Upper lobe of left lung (tissue), 6 donors: ENCODE data around the gene POPDC3. TPM values are rescaled to one million over a fixed set of nuclear protein-coding genes. Genes with fewer than 3 reads are reported as not detected.

Experiments used
- ATAC-seq, 2 donors: fragments of 200-7000 bp; cut with Tn5 transposase; one replicate each; pipeline ENCODE4 v1.9.1; 2022; ENCODE audit warnings: mild to moderate bottlenecking in 2 of 2, moderate library complexity in 2 of 2; ENCODE audit not compliant: low FRiP score in 2 of 2
- DNase-seq, 2 donors: peaks; one replicate each; pipeline ENCODE4 v3.0.0-alpha.2; 2019 to 2020
- H3K27ac ChIP-seq, 4 donors: fragments of 200-600 bp; sonication (generic); one replicate each; pipeline ENCODE4 v1.5.1; 2016 to 2019
- H3K27me3 ChIP-seq, 4 donors: fragments of 200-600 bp; sonication (generic); one replicate each; pipeline ENCODE4 v1.5.1; 2017 to 2019
- H3K36me3 ChIP-seq, 4 donors: fragments of 200-600 bp; sonication (generic); one replicate each; pipeline ENCODE4 v1.5.1; 2016 to 2019
- H3K4me1 ChIP-seq, 4 donors: fragments of 200-600 bp; sonication (generic); one replicate each; pipeline ENCODE4 v1.5.1; 2018 to 2019
- H3K4me3 ChIP-seq, 4 donors: fragments of 200-600 bp; sonication (generic); one replicate each; pipeline ENCODE4 v1.5.1; 2017 to 2019; ENCODE audit warnings: mild to moderate bottlenecking in 2 of 4, moderate library complexity in 1 of 4
- H3K9me3 ChIP-seq, 4 donors: fragments of 200-600 bp; sonication (generic); one replicate each; pipeline ENCODE4 v1.5.1; 2018 to 2019
- EP300 ChIP-seq, 4 donors: sonication (generic); formaldehyde crosslinking; IDR thresholded peaks; one replicate each; pipeline ENCODE4 v1.5.1; 2017; ENCODE audit warnings: antibody characterized with exemption in 4 of 4, control low read depth in 2 of 4
- POLR2A ChIP-seq, 4 donors: fragments of 450-650 bp; IDR thresholded peaks; one replicate each; pipeline ENCODE4 v1.5.1; 2016 to 2017; ENCODE audit warnings: antibody characterized with exemption in 4 of 4, mild to moderate bottlenecking in 2 of 4
- POLR2AphosphoS5 ChIP-seq, 2 donors: sonication (generic); formaldehyde crosslinking; IDR thresholded peaks; one replicate each; pipeline ENCODE4 v1.5.1; 2017; ENCODE audit warnings: antibody characterized with exemption in 2 of 2
- WGBS, 2 donors: methylation state at CpG; one replicate each; pipeline ENCODE4 v1.1.5; 2017 to 2018; 5-methylcytosine and 5-hydroxymethylcytosine counted together
- total RNA-seq, 6 donors: library from RNA; depleted of rRNA in 4 of 6; stranded (reverse); fragments of >200 nt in 4 of 6; gene quantifications; one replicate each; pipeline versions ENCODE4 v1.1.0 to v1.2.1, GENCODE V29; 2016 to 2021
- TF ChIP-seq, protein P1 (sequence below), 6 experiments: fragments of 450-650 bp in 4 of 6; fragments of 200-600 bp in 2 of 6; sonication (generic) in 2 of 6; IDR thresholded peaks; one replicate each; pipeline ENCODE4 v1.5.1; 2016 to 2019; ENCODE audit warnings: antibody characterized with exemption in 6 of 6
- donor health status: DM: no; HTN: no; CAD: no; lungs with moderate emphysema.
- donor health status: DM: no; HTN: yes; CAD: no; lungs with severe emphysema.

POPDC3 gene
- total RNA-seq, 6 donors from 2014 or later: 0.34 to 6.8 (median 0.57) TPM; not detected in 3

- DNase-seq: no peak
- H3K27ac ChIP-seq: no peak overlapping the region
- H3K4me3 ChIP-seq: no peak overlapping the region
- no peaks in the 10 kb centered on the region for H3K36me3 ChIP-seq
- no peaks in the 10 kb centered on the region for H3K27me3 ChIP-seq
- no peaks in the 10 kb centered on the region for H3K9me3 ChIP-seq
- 89 to 94% methylated on average over 3 of the region's 3 CpGs for WGBS, 2 donors
- no peak for ATAC-seq
- no peaks in the 10 kb centered on the region for H3K4me1 ChIP-seq
- TF ChIP-seq, protein P1, sequence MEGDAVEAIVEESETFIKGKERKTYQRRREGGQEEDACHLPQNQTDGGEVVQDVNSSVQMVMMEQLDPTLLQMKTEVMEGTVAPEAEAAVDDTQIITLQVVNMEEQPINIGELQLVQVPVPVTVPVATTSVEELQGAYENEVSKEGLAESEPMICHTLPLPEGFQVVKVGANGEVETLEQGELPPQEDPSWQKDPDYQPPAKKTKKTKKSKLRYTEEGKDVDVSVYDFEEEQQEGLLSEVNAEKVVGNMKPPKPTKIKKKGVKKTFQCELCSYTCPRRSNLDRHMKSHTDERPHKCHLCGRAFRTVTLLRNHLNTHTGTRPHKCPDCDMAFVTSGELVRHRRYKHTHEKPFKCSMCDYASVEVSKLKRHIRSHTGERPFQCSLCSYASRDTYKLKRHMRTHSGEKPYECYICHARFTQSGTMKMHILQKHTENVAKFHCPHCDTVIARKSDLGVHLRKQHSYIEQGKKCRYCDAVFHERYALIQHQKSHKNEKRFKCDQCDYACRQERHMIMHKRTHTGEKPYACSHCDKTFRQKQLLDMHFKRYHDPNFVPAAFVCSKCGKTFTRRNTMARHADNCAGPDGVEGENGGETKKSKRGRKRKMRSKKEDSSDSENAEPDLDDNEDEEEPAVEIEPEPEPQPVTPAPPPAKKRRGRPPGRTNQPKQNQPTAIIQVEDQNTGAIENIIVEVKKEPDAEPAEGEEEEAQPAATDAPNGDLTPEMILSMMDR (IDR thresholded peaks at IDR 0.05): no peak
- no peak for TF ChIP-seq EP300 (IDR thresholded peaks at IDR 0.05)
These were observed 32.0 kb upstream of the POPDC3 start for GRCh38 chr6:105211831-105212230.

- Histone ChIP-seq H3K27ac (no peak overlapping the region), H3K9me3 (no peaks in the 10 kb centered on the region), H3K27me3 (no peaks in the 10 kb centered on the region), H3K4me1 (no peaks in the 10 kb centered on the region), H3K4me3 (no peak overlapping the region), H3K36me3 (no peaks in the 10 kb centered on the region)
- WGBS, 2 donors: 63 to 82% methylated on average over 1 of the region's 1 CpG
- DNase-seq: no peak
- ATAC-seq: no peak
- TF ChIP-seq EP300 (IDR thresholded peaks at IDR 0.05) (no peak), POLR2A (IDR thresholded peaks at IDR 0.05) (no peak), POLR2AphosphoS5 (IDR thresholded peaks at IDR 0.05) (no peak)
- TF ChIP-seq, protein P1 (IDR thresholded peaks at IDR 0.05): no peak
These were observed 31.2 kb upstream of the POPDC3 start for GRCh38 chr6:105210932-105211531.

DNA sequence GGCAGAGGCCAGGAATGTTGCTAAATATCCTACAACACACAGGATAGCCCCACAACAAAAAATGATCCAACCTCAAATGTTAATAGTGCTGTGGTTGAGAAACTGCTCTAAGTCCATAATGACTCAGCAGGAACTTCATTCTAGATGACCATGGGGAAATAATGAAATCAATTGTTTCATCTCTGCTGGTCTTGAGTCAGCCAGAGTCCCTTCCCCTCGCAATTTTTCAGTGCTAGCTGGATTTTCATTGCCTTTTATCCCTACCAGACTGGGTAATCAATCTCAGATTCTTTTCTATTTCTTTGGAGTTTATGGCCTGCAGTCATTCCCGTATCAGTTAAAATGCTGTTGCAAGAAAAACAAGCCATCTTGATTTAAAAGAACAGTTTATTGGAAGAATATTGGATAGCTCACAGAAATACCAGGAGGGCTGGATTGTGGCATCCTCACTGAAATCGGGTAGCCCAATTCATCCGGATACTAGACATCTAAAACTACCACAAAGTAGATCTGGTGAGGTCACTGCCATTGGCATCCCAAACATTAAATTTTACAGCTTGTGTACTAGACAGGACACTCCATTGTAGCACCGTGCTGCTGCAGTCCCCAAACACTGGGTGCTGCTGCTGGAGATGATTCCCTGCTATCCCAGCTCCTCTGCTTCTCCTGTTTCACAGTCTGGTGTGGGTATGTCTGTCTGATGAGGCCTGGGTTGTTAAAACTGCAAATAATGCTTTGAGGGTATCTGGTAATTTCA, 30.3 kb upstream of the POPDC3 start:
- Histone ChIP-seq H3K27me3 (no peaks in the 10 kb centered on the region), H3K4me3 (no peak overlapping the region)

DNA sequence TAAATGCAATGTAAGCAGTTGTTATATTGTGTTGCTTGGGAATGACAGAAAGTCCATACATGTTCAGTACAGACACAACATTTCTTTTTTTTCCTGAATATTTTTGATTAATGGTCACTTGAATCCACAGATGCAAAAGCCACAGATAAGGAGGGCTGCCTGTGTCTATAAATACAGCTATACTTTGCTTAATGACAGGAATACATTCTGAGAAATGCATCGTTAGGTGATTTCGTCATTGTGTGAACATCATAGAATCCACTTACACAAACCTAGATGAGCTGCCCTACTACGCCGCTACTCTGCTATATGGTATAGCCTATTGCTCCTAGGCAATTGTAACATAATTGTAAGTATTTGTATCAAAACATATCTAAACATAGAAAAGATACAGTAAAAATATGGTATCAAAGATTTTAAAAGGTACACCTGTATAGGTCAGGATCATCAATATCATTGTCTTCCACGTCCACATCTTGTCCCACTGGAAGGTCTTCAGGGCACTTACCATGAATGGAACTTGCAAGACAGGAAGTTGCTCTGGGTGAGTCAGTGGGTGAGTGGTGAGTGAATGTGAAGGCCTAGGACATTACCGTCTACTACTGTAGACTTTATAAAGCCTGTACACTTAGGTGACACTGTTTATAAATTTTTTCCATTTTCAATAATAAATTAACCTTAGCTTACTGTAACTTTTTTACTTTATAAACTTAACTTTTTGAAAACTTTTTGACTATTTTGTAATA, 27.9 kb upstream of the POPDC3 start:
- H3K27ac ChIP-seq: no peak overlapping the region
- H3K4me1 ChIP-seq: no peaks in the 10 kb centered on the region
- H3K4me3 ChIP-seq: no peak overlapping the region
- H3K9me3 ChIP-seq: no peaks in the 10 kb centered on the region
- DNase-seq (no peak), ATAC-seq (no peak)
- TF ChIP-seq EP300 (IDR thresholded peaks at IDR 0.05): no peak
- TF ChIP-seq POLR2A (IDR thresholded peaks at IDR 0.05): no peak
- no peak for TF ChIP-seq POLR2AphosphoS5 (IDR thresholded peaks at IDR 0.05)
- TF ChIP-seq, protein P1 (IDR thresholded peaks at IDR 0.05): no peak
- no peaks in the 10 kb centered on the region for H3K27me3 ChIP-seq
- WGBS, 2 donors: 92 to 95% methylated on average over 6 of the region's 6 CpGs
- no peaks in the 10 kb centered on the region for H3K36me3 ChIP-seq

More for the DNA sequence above, 30.3 kb upstream of the POPDC3 start:
- no peak for DNase-seq
- WGBS, 2 donors: 85 to 88% methylated on average over 5 of the region's 5 CpGs
- no peak overlapping the region for H3K27ac ChIP-seq
- no peaks in the 10 kb centered on the region for H3K36me3 ChIP-seq
- no peak for ATAC-seq
- H3K9me3 ChIP-seq: no peaks in the 10 kb centered on the region
- no peaks in the 10 kb centered on the region for H3K4me1 ChIP-seq
- TF ChIP-seq, protein P1 (IDR thresholded peaks at IDR 0.05): no peak
- no peak for TF ChIP-seq POLR2AphosphoS5 (IDR thresholded peaks at IDR 0.05)
- no peak for TF ChIP-seq EP300 (IDR thresholded peaks at IDR 0.05)
- no peak for TF ChIP-seq POLR2A (IDR thresholded peaks at IDR 0.05)
